Measurements from ENCODE around the gene OR13G1. TPM values are rescaled to one million over a fixed set of nuclear protein-coding genes. Genes with fewer than 3 reads are reported as not detected.
"Not testable (repeated sequence)": the region's sequence is repeated elsewhere in the genome, so short reads cannot be mapped to it uniquely, and the experiment has no call there.

The OR13G1 gene
- total and polyA plus RNA-seq, 2 donors (not counting 1 experiment from before 2014, with no cell fraction given), result not detected

GRCh38 chr1:247713753-247714152 lies 34.2 kb upstream of the OR13G1 start:
- H3K27ac ChIP-seq (ENCODE audit: insufficient read depth, low read length), result no peak overlapping the region
- no peak overlapping the region for H2AFZ ChIP-seq (ENCODE audit: low read length)
- DNase-seq (ENCODE audit: low read depth in 2 of 2), result no peak
- no peaks in the 10 kb centered on the region for H3K9me3 ChIP-seq (ENCODE audit: control insufficient read depth, insufficient read depth, low read depth, low read length)
- TF ChIP-seq CTCF (conservative IDR thresholded peaks at IDR 0.05 in 1 of 2, IDR thresholded peaks at IDR 0.05 in 1 of 2; ENCODE audit: low read depth in 1 of 2, low read length in 2 of 2), result no peak
- no peak for TF ChIP-seq EZH2 (IDR thresholded peaks at IDR 0.05; ENCODE audit: low read length, missing control alignments)
- no peaks in the 10 kb centered on the region for H3K4me1 ChIP-seq (ENCODE audit: control insufficient read depth, extremely low read depth, insufficient read depth, low read length)
- no peak overlapping the region for H3K9ac ChIP-seq (ENCODE audit: insufficient read depth, low read length)
- no peaks in the 10 kb centered on the region for H3K36me3 ChIP-seq (ENCODE audit: control insufficient read depth, insufficient read depth, low read length)
- no peaks in the 10 kb centered on the region for H3K27me3 ChIP-seq (ENCODE audit: control insufficient read depth, insufficient read depth, low read length)
- H3K4me3 ChIP-seq (replicated peaks in 1 of 4; ENCODE audit: control extremely low read depth in 1 of 4, insufficient read depth in 1 of 4, low read depth in 3 of 4, low read length in 4 of 4), result no peak overlapping the region
- H3K4me2 ChIP-seq (ENCODE audit: extremely low read depth, insufficient read depth, low read length), result no peak overlapping the region
- H4K20me1 ChIP-seq (ENCODE audit: control insufficient read depth, extremely low read depth, insufficient read depth, low read length), result no peaks in the 10 kb centered on the region
- H3K79me2 ChIP-seq (ENCODE audit: control insufficient read depth, insufficient read depth, low read length), result no peaks in the 10 kb centered on the region

GRCh38 chr1:247710681-247711080 lies 31.1 kb upstream of the OR13G1 start:
- not testable (repeated sequence) for H3K4me2 ChIP-seq (ENCODE audit: extremely low read depth, insufficient read depth, low read length); H4K20me1 ChIP-seq (ENCODE audit: control insufficient read depth, extremely low read depth, insufficient read depth, low read length); H3K9ac ChIP-seq (ENCODE audit: insufficient read depth, low read length); H3K4me1 ChIP-seq (ENCODE audit: control insufficient read depth, extremely low read depth, insufficient read depth, low read length); H2AFZ ChIP-seq (ENCODE audit: low read length); H3K27ac ChIP-seq (ENCODE audit: insufficient read depth, low read length); DNase-seq (ENCODE audit: low read depth in 2 of 2); H3K36me3 ChIP-seq (ENCODE audit: control insufficient read depth, insufficient read depth, low read length); H3K27me3 ChIP-seq (ENCODE audit: control insufficient read depth, insufficient read depth, low read length); H3K79me2 ChIP-seq (ENCODE audit: control insufficient read depth, insufficient read depth, low read length); H3K4me3 ChIP-seq (replicated peaks in 1 of 4; ENCODE audit: control extremely low read depth in 1 of 4, insufficient read depth in 1 of 4, low read depth in 3 of 4, low read length in 4 of 4); H3K9me3 ChIP-seq (ENCODE audit: control insufficient read depth, insufficient read depth, low read depth, low read length)

GRCh38 chr1:247701338-247701737 lies 21.8 kb upstream of the OR13G1 start:
- no peak for TF ChIP-seq CTCF (conservative IDR thresholded peaks at IDR 0.05 in 1 of 2, IDR thresholded peaks at IDR 0.05 in 1 of 2; ENCODE audit: low read depth in 1 of 2, low read length in 2 of 2)
- no peak for TF ChIP-seq EZH2 (IDR thresholded peaks at IDR 0.05; ENCODE audit: low read length, missing control alignments)
- no peaks in the 10 kb centered on the region for H3K4me1 ChIP-seq (ENCODE audit: control insufficient read depth, extremely low read depth, insufficient read depth, low read length)
- no peaks in the 10 kb centered on the region for H3K36me3 ChIP-seq (ENCODE audit: control insufficient read depth, insufficient read depth, low read length)
- no peaks in the 10 kb centered on the region for H3K9me3 ChIP-seq (ENCODE audit: control insufficient read depth, insufficient read depth, low read depth, low read length)
- no peaks in the 10 kb centered on the region for H4K20me1 ChIP-seq (ENCODE audit: control insufficient read depth, extremely low read depth, insufficient read depth, low read length)
- no peaks in the 10 kb centered on the region for H3K79me2 ChIP-seq (ENCODE audit: control insufficient read depth, insufficient read depth, low read length)
- no peak overlapping the region for H3K4me3 ChIP-seq (replicated peaks in 1 of 4; ENCODE audit: control extremely low read depth in 1 of 4, insufficient read depth in 1 of 4, low read depth in 3 of 4, low read length in 4 of 4)
- no peak overlapping the region for H3K27ac ChIP-seq (ENCODE audit: insufficient read depth, low read length)
- no peak overlapping the region for H3K4me2 ChIP-seq (ENCODE audit: extremely low read depth, insufficient read depth, low read length)
- no peaks in the 10 kb centered on the region for H3K27me3 ChIP-seq (ENCODE audit: control insufficient read depth, insufficient read depth, low read length)
- no peak for DNase-seq (ENCODE audit: low read depth in 2 of 2)
- H2AFZ ChIP-seq (ENCODE audit: low read length), result no peak overlapping the region
- no peak overlapping the region for H3K9ac ChIP-seq (ENCODE audit: insufficient read depth, low read length)
